K562 (cell line): ENCODE results near the gene SLC12A3.

Source experiments
- CHCHD3 ChIP-seq: fragments of 250-450 bp; sonication (Bioruptor Pico); IDR thresholded peaks from 2 replicates; pipeline ENCODE4 v2.1.2; 2022; ENCODE audit warnings: mild to moderate bottlenecking
- CTCF ChIP-seq, 3 experiments: IDR thresholded peaks in 2 of 3; conservative IDR thresholded peaks in 1 of 3; 2 replicates each; pipeline ENCODE4 v1.5.1; 2011 to 2012; ENCODE audit warnings: low read length in 3 of 3, mild to moderate bottlenecking in 3 of 3, control low read depth in 2 of 3, improper control_type of control experiment in 1 of 3, inconsistent platforms in 1 of 3, low read depth in 1 of 3, mixed read lengths in 1 of 3, moderate library complexity in 1 of 3; ENCODE audit not compliant: insufficient read depth in 2 of 3
- ETV1 ChIP-seq: fragments of 450-650 bp; conservative IDR thresholded peaks from 2 replicates; pipeline ENCODE4 v1.6.1; 2016; ENCODE audit warnings: missing genetic modification characterization, control low read depth, low read depth, missing compliant biosample characterization
- ID3 ChIP-seq, 2 experiments: fragments of 250-450 bp in 1 of 2; fragments of 450-650 bp in 1 of 2; sonication (Bioruptor Pico) in 1 of 2; IDR thresholded peaks; 2 replicates each; pipeline versions ENCODE4 v1.6.1 to v1.8.0; 2016 to 2021; ENCODE audit warnings: mild to moderate bottlenecking in 2 of 2, moderate library complexity in 2 of 2, missing compliant biosample characterization in 1 of 2, missing genetic modification characterization in 1 of 2
- TCF7 ChIP-seq: sonication (generic); IDR thresholded peaks from 2 replicates; pipeline ENCODE4 v1.6.1; 2016; ENCODE audit warnings: antibody characterized with exemption, borderline replicate concordance
- XRCC5 ChIP-seq: fragments of 200-400 bp; formaldehyde crosslinking; IDR thresholded peaks from 2 replicates; pipeline ENCODE4 v1.6.1; 2017; ENCODE audit warnings: low read depth, mild to moderate bottlenecking, low read length
- ZFP30 ChIP-seq: fragments of 250-450 bp; sonication (Bioruptor Pico); IDR thresholded peaks from 2 replicates; pipeline ENCODE4 v1.8.0; 2022; ENCODE audit warnings: moderate library complexity, mild to moderate bottlenecking, inconsistent platforms, borderline replicate concordance
- ZNF133 ChIP-seq: fragments of 250-450 bp; sonication (Bioruptor Pico); IDR thresholded peaks from 2 replicates; pipeline ENCODE4 v1.4.0; 2020; ENCODE audit warnings: mild to moderate bottlenecking
- ZNF75A ChIP-seq: fragments of 450-650 bp; formaldehyde crosslinking; IDR thresholded peaks from 2 replicates; pipeline ENCODE4 v1.4.0; 2020; ENCODE audit warnings: mild to moderate bottlenecking

- no peak for TF ChIP-seq XRCC5
- TF ChIP-seq ZNF133 (CRISPR knock-in tag): no peak
- TF ChIP-seq CHCHD3 (CRISPR knock-in tag): no peak
- TF ChIP-seq ZFP30 (CRISPR knock-in tag): no peak
- no peak for TF ChIP-seq ETV1
- no peak for TF ChIP-seq CTCF (IDR thresholded peaks at IDR 0.05 in 2 of 3, conservative IDR thresholded peaks at IDR 0.05 in 1 of 3; ENCODE audit: insufficient read depth in 2 of 3, low read depth in 1 of 3, low read length in 3 of 3)
- TF ChIP-seq TCF7: no peak
- TF ChIP-seq ZNF75A: no peak
- TF ChIP-seq ID3 (CRISPR knock-in tag; IDR thresholded peaks at IDR 0.05): no peak
- no peak for TF ChIP-seq ID3 (tag; IDR thresholded peaks at IDR 0.05)
Measured at GRCh38 chr16:56938664-56939513, 73.9 kb downstream of the SLC12A3 start.
